SK-N-SH treated with all-trans-retinoic acid at 6 μM for 48 hours (cell line): ENCODE results near the gene PODXL.

ENCODE experiments used
- ARNTL ChIP-seq: fragments of 450-650 bp; formaldehyde crosslinking; IDR thresholded peaks from 2 replicates; pipeline ENCODE4 v1.5.0; 2020; ENCODE audit warnings: low read depth, mild to moderate bottlenecking, moderate library complexity, borderline replicate concordance
- BACH2 ChIP-seq: fragments of 250-450 bp; sonication (Bioruptor Pico); IDR thresholded peaks from 2 replicates; pipeline ENCODE4 v1.9.0; 2021; ENCODE audit warnings: mild to moderate bottlenecking, borderline replicate concordance
- CSRNP3 ChIP-seq: fragments of 250-450 bp; sonication (Bioruptor Pico); IDR thresholded peaks from 2 replicates; pipeline ENCODE4 v1.5.1; 2021; ENCODE audit warnings: mild to moderate bottlenecking, moderate library complexity
- ISL1 ChIP-seq: fragments of 250-450 bp; sonication (Bioruptor Pico); IDR thresholded peaks from 2 replicates; pipeline ENCODE4 v2.1.2; 2022; ENCODE audit warnings: mild to moderate bottlenecking, moderate library complexity
- PATZ1 ChIP-seq: fragments of 250-450 bp; sonication (Bioruptor Pico); IDR thresholded peaks from 2 replicates; pipeline ENCODE4 v1.8.0; 2020; ENCODE audit warnings: mild to moderate bottlenecking, moderate library complexity, borderline replicate concordance
- RARB ChIP-seq: fragments of 250-450 bp; sonication (Bioruptor Pico); IDR thresholded peaks from 2 replicates; pipeline ENCODE4 v1.8.0; 2021; ENCODE audit warnings: mild to moderate bottlenecking, moderate library complexity
- SNAI2 ChIP-seq: fragments of 250-450 bp; sonication (Bioruptor Pico); IDR thresholded peaks from 2 replicates; pipeline ENCODE4 v1.5.0; 2020; ENCODE audit warnings: mild to moderate bottlenecking, moderate library complexity
- TCF4 ChIP-seq: fragments of 250-450 bp; sonication (Bioruptor Pico); IDR thresholded peaks from 2 replicates; pipeline ENCODE4 v1.8.0; 2021; ENCODE audit warnings: mild to moderate bottlenecking, moderate library complexity, borderline replicate concordance
- ZFP3 ChIP-seq: fragments of 250-450 bp; sonication (Bioruptor Pico); IDR thresholded peaks from 2 replicates; pipeline ENCODE4 v1.5.0; 2020; ENCODE audit warnings: mild to moderate bottlenecking, moderate library complexity
- ZFP30 ChIP-seq: fragments of 450-650 bp; formaldehyde crosslinking; IDR thresholded peaks from 2 replicates; pipeline ENCODE4 v1.5.0; 2022; ENCODE audit warnings: mild to moderate bottlenecking, moderate library complexity
- ZNF565 ChIP-seq: fragments of 450-650 bp; formaldehyde crosslinking; conservative IDR thresholded peaks from 2 replicates; pipeline ENCODE4 v1.5.0; 2020; ENCODE audit warnings: low read depth, mild to moderate bottlenecking, moderate library complexity
- ZNF70 ChIP-seq: fragments of 450-650 bp; formaldehyde crosslinking; IDR thresholded peaks from 2 replicates; pipeline ENCODE4 v1.5.0; 2020; ENCODE audit warnings: mild to moderate bottlenecking, moderate library complexity
- ZNF8 ChIP-seq: fragments of 450-650 bp; formaldehyde crosslinking; IDR thresholded peaks from 2 replicates; pipeline ENCODE4 v1.5.0; 2020; ENCODE audit warnings: mild to moderate bottlenecking, moderate library complexity

- TF ChIP-seq RARB (no peak), ARNTL (CRISPR knock-in tag) (no peak), TCF4 (CRISPR knock-in tag) (no peak), ZNF70 (no peak), ZFP30 (CRISPR knock-in tag) (no peak), CSRNP3 (CRISPR knock-in tag) (no peak), ZFP3 (CRISPR knock-in tag) (no peak), ZNF8 (CRISPR knock-in tag) (no peak), BACH2 (CRISPR knock-in tag) (no peak), ZNF565 (CRISPR knock-in tag) (no peak), ISL1 (CRISPR knock-in tag) (no peak), PATZ1 (CRISPR knock-in tag) (no peak), SNAI2 (CRISPR knock-in tag) (no peak)
Observed at GRCh38 chr7:131533566-131534561, 22.6 kb downstream of the PODXL start.
